Activated T-cell treated with anti-CD3 and anti-CD28 coated beads for 1 hour (primary cell): Measurements from ENCODE around the gene TOPBP1.
"Not testable (repeated sequence)": the region's sequence is repeated elsewhere in the genome, so short reads cannot be mapped to it uniquely, and the experiment has no call there.

Experiments
- DNase-seq: peaks from one replicate; pipeline ENCODE4 v3.0.0-alpha.2; 2020; ENCODE audit warnings: low read depth

TOPBP1 gene

DNA sequence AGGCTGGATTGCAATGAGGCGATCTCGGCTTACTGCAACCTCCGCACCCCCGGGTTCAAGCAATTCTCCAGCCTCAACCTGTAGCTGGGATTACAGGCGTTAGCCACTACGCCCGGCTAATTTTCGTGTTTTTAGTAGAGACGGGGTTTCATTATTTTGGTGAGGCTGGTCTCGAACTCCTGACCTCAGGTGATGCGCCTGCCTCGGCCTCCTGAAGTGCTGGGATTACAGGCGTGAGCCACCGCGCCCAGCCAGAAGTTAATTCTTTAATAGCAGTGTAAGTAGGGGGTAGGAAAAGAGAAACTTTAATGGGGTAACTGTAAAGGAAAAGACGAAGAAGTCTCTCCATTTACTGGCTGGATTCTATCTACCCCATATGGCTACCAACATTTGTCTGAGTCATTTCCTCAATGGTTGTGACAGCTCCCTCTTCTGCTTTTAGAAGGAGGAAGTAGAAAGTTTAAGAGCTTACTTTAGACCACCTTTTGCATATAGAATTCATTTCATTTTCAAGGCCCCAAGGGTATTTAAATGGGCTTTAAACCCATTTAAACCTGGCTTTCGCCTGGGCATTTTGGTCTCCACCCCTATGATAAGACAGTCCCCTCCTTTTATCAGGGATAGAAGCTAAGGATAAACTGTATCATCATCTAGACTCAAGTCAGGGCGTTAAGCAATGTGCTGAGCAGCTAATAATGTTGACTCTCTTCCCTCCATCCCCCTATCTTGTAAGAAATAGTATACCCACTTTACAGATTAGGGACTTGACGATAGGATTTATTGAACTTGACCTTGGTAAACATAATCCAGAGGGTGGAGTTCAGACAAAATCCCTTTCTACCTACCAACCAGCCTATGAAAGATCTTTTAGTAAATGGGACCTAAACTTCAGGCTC, 89.3 kb downstream of the TOPBP1 start:
- no peak for DNase-seq

DNA sequence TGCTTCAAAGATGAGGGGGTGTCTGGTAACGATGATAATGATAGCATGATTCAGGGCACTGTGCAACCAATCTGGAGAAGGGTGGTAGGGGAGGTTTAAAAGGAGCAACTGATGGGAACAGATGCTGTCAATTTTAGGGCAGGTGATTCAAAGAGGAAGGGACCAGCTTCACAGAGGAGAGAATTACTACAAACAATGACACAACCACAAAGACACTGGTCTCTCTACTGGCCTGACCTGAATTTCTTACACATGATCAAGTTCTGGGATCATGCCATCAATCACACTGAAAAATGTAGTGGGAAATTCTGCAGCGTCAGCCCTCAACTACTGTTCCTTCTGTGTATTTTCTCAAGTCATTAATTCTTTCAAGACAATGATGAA, 90.8 kb downstream of the TOPBP1 start:
- no peak for DNase-seq

DNA sequence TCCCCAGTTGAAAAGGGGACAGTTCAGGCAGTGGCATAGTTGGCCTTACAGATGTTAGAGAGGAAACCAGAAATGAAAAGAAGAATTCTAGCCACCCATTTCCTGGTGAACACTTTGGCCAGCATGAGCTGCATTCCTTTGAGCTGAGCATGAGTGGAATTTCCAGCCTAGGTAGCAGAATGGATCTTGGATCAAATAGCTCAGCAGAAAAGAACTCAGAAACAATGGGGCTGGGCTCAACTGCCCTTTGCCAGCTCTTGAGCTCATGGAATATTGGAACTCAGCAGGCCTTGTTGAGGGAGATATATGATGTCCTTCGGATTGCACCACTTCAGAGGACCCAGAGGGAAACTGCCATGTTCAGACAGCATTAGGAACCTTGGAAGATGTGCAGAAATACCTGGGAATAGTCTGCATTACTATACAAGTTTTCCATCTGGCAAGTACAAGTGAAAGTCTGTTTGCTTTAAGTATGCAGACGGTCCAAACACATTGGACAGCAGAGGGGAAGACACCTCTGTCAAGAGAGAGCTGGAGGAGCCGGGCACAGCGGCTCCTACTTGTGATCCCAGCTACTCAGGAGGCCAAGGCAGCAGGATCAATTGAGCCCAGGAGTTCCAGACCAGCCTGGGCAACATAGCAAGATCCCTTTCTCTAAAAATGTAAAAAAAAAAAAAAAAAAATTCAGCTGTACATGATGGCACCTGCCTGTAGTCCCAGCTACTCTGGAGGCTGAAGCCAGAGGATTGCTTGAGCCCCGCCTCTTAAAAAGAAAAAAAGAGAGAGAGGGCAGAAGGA, 91.4 kb downstream of the TOPBP1 start:
- DNase-seq: no peak

DNA sequence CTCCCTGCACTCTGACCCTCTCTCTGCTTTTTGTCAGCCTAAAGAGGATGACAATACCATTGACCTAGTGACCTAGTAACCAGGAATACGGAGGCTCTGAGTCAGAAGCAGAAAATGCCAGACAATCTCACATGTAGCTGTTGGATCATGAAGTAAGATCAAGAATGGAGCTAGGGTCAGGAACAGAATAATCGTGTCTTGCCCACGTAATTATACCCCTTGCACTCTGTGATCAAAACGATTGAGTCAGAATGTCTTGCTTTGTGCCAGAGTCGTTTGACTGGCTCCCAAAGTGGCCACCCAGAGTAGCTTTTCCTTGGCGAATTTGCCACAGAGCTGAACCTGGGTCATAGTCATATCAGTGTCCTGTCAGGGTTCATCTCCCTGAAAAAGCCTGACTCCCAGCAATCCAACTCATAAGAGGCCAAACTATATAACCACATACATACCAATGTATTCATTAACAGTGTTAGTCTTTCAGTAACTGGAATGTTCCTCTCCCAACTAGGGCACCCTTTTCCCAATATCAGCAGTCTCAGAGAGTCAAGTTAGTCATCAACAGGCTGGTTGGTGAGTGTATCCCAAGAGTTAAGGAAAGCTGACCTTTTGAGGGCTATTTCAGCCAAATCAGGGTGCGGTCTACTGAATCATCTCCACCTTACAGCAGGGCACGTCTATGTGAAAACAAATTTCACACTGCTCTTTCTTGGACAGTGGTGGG, 93.3 kb downstream of the TOPBP1 start:
- DNase-seq: no peak

DNA sequence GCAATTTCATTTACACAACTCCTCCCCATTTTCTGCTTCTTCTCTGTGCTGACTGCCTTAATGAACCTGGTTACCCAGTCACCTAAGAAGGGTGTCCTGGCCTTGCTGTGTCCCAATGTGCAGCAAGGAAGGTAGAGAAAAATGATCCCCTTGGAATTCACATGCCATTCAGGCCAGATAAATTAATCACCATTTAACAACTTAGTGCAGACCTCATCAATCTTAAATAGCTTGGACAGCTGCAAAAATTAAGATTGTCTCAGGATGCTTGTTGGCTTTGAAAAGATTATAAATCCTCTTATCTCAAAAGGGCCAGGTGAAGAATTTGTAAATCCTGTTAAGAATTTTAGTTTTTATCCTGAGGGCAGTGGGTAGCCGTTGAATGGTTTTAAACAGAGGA, 97.9 kb downstream of the TOPBP1 start:
- no peak for DNase-seq

GRCh38 chr3:133563186-133563591, 98.6 kb downstream of the TOPBP1 start:
- no peak for DNase-seq

DNA sequence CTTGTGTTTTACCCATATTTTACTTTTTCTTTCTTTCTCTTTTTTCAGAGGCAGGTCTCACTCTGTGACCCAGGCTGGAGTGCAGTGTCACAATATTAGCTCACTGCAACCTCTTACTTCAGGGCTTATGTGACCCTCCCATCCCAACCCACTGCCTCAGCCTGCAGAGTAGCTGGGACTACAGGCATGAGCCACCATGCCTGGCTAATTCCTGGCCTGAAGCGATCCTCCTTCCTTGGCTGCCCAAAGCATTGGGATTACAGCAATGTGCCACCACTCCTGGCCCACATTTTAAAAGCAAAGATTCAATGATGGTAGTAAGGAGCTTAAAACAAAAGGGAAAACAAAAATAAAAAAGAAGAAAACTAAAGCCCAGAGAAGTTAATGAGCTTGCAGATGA, 99.4 kb downstream of the TOPBP1 start:
- no peak for DNase-seq

- DNase-seq: no peak
These were observed 100.1 kb downstream of the TOPBP1 start for GRCh38 chr3:133561679-133562078.

DNA sequence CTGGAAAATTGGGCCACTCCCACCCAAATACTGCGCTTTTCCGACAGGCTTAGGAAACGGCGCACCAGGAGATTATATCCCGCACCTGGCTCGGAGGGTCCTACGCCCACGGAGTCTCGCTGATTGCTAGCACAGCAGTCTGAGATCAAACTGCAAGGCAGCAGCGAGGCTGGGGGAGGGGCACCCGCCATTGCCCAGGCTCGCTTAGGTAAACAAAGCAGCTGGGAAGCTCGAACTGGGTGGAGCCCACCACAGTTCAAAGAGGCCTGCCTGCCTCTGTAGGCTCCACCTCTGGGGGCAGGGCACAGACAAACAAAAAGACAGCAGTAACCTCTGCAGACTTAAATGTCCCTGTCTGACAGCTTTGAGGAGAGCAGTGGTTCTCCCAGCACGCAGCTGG, 110.2 kb downstream of the TOPBP1 start:
- not testable (repeated sequence) for DNase-seq
